ENCODE measurements around the gene WASHC2C.
"Not testable (repeated sequence)": the region's sequence is repeated elsewhere in the genome, so short reads cannot be mapped to it uniquely, and the experiment has no call there.

DNA sequence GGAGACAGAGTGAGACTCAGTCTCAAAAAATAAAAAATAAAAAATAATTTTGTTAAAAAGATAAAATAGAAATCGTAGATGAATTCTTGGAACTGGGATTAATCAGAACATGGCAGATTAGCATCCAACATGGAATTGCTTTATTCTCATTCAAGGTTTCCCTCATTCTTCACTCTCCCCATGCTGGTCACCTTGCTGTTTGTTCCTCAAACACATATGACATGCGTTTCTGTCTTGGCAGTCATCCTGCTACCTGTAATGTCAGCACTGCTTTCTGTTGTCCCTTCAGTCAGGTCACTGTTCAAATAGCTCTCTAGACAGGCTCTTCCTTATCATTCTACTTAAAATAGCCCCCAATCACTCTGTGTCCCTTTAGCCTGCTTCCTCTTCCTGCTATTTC is 95.9 kb downstream of the WASHC2C start:
- TF ChIP-seq, protein P1, sequence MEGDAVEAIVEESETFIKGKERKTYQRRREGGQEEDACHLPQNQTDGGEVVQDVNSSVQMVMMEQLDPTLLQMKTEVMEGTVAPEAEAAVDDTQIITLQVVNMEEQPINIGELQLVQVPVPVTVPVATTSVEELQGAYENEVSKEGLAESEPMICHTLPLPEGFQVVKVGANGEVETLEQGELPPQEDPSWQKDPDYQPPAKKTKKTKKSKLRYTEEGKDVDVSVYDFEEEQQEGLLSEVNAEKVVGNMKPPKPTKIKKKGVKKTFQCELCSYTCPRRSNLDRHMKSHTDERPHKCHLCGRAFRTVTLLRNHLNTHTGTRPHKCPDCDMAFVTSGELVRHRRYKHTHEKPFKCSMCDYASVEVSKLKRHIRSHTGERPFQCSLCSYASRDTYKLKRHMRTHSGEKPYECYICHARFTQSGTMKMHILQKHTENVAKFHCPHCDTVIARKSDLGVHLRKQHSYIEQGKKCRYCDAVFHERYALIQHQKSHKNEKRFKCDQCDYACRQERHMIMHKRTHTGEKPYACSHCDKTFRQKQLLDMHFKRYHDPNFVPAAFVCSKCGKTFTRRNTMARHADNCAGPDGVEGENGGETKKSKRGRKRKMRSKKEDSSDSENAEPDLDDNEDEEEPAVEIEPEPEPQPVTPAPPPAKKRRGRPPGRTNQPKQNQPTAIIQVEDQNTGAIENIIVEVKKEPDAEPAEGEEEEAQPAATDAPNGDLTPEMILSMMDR (IDR thresholded peaks at IDR 0.05): not testable (repeated sequence)
- not testable (repeated sequence) for TF ChIP-seq POLR2AphosphoS5 (IDR thresholded peaks at IDR 0.05; ENCODE audit: insufficient read depth in 1 of 2, low read depth in 1 of 2)

Data from vagina (tissue), 2 donors.